K562 (cell line): Measurements from ENCODE around the gene NNAT. TPM values are rescaled to one million over a fixed set of nuclear protein-coding genes. Genes with fewer than 3 reads are reported as not detected.

Experiments used
- ATAC-seq: fragments of 200-7000 bp; cut with Tn5 transposase; 3 replicates; pipeline ENCODE4 v1.9.1; 2020; ENCODE audit warnings: moderate library complexity
- BruUV-seq: library from RNA; stranded (reverse); fragments of 400-500 nt; replicated peaks from 2 replicates; lab custom pipeline; 2021; lab: Mats Ljungman, UMichigan
- CTCF ChIA-PET: fragments of 300-600 bp; formaldehyde crosslinking; extraction: SDS; loops from one replicate; lab custom pipeline; 2021; ENCODE audit warnings: low intra/inter-chr PET ratio; lab: Yijun Ruan, JAX
- POLR2A ChIA-PET: fragments of 300-600, 350-650 bp; sonication (Branson Sonifier 250); formaldehyde crosslinking; extraction: SDS; loops from one replicate; lab custom pipeline; 2021; ENCODE audit warnings: antibody characterized with exemption, inconsistent platforms; lab: Yijun Ruan, JAX
- DNase-seq, 4 experiments: peaks; one replicate each; pipeline versions ENCODE4 v3.0.0 to v3.0.0-alpha.2; 2011 to 2018; ENCODE audit warnings: low spot score in 3 of 4, mixed read lengths in 3 of 4; ENCODE audit errors: extremely low read depth in 1 of 4
- FAIRE-seq: peaks from 2 replicates; lab custom pipeline; 2011; peaks lifted over from hg19 to GRCh38; lab: Jason Lieb, UNC
- H2AFZ ChIP-seq: 2 replicates; pipeline ENCODE4 v1.6.0; 2011; ENCODE audit warnings: low read depth, low read length, control low read depth, inconsistent platforms
- H3K27ac ChIP-seq: fragments of 200-600 bp; 3 replicates; pipeline ENCODE4 v1.8.0; 2011; ENCODE audit warnings: low read depth, mild to moderate bottlenecking, control low read depth, inconsistent platforms, low read length, moderate library complexity, mixed read lengths; ENCODE audit errors: extremely low read depth
- H3K27me3 ChIP-seq, 2 experiments: fragments of 300-600 bp in 1 of 2; 2 replicates in 1 of 2; 3 replicates in 1 of 2; pipeline versions ENCODE4 v1.6.0 to v1.8.0; 2011; ENCODE audit warnings: inconsistent platforms in 2 of 2, low read length in 2 of 2, mild to moderate bottlenecking in 1 of 2, mixed read lengths in 1 of 2, moderate library complexity in 1 of 2; ENCODE audit not compliant: control insufficient read depth in 2 of 2, insufficient read depth in 2 of 2
- H3K36me3 ChIP-seq: fragments of 300-600 bp; 3 replicates; pipeline ENCODE4 v1.8.0; 2011; ENCODE audit warnings: mild to moderate bottlenecking, low read length, inconsistent platforms; ENCODE audit not compliant: control insufficient read depth, insufficient read depth
- H3K4me1 ChIP-seq, 2 experiments: fragments of 200-600 bp in 1 of 2; replicated peaks in 1 of 2; 2 replicates in 1 of 2; 3 replicates in 1 of 2; pipeline versions ENCODE4 v1.5.1 to v1.8.0; 2011; ENCODE audit warnings: inconsistent platforms in 2 of 2, low read length in 2 of 2, mild to moderate bottlenecking in 1 of 2, mixed read lengths in 1 of 2, moderate library complexity in 1 of 2; ENCODE audit not compliant: control insufficient read depth in 2 of 2, insufficient read depth in 2 of 2
- H3K4me2 ChIP-seq: 2 replicates; pipeline ENCODE4 v1.6.1; 2011; ENCODE audit warnings: low read length, control low read depth, inconsistent platforms, mixed read lengths; ENCODE audit not compliant: insufficient read depth
- H3K4me3 ChIP-seq: fragments of 200-600 bp; sonication (generic), shearing (Covaris generic); 2 replicates; pipeline ENCODE4 v1.5.1; 2016; ENCODE audit warnings: control low read depth, inconsistent platforms
- H3K79me2 ChIP-seq: fragments of 200-600 bp; 3 replicates; pipeline ENCODE4 v1.8.0; 2011; ENCODE audit warnings: low read length, inconsistent platforms; ENCODE audit not compliant: control insufficient read depth, insufficient read depth
- H3K9ac ChIP-seq, 2 experiments: 2 replicates each; pipeline versions ENCODE4 v1.6.0 to v1.6.1; 2011; ENCODE audit warnings: low read depth in 2 of 2, low read length in 2 of 2, control low read depth in 1 of 2, inconsistent platforms in 1 of 2, mild to moderate bottlenecking in 1 of 2, mixed read lengths in 1 of 2; ENCODE audit not compliant: insufficient read depth in 1 of 2
- H3K9me1 ChIP-seq: one replicate; pipeline ENCODE4 v1.6.0; 2011; ENCODE audit warnings: inconsistent platforms, mild to moderate bottlenecking, low read length, moderate library complexity; ENCODE audit not compliant: control insufficient read depth, insufficient read depth
- H3K9me3 ChIP-seq: replicated peaks from 2 replicates; pipeline ENCODE4 v1.5.1; 2011; ENCODE audit warnings: low read depth, low read length, inconsistent platforms; ENCODE audit not compliant: control insufficient read depth, insufficient read depth
- H4K20me1 ChIP-seq: replicated peaks from 2 replicates; pipeline ENCODE4 v1.6.1; 2011; ENCODE audit warnings: low read length, inconsistent platforms, mixed read lengths; ENCODE audit not compliant: control insufficient read depth, insufficient read depth
- BDP1 ChIP-seq: IDR thresholded peaks from 3 replicates; pipeline ENCODE4 v1.6.1; 2011; ENCODE audit not compliant: insufficient read length, insufficient read depth
- CBX3 ChIP-seq, 2 experiments: IDR thresholded peaks; 1 replicate in 1 of 2; 2 replicates in 1 of 2; pipeline ENCODE4 v1.6.1; 2012; ENCODE audit warnings: inconsistent platforms in 2 of 2, low read length in 2 of 2, borderline replicate concordance in 1 of 2, control low read depth in 1 of 2
- ESRRA ChIP-seq: fragments of 450-650 bp; IDR thresholded peaks from 2 replicates; pipeline ENCODE4 v1.6.1; 2014; ENCODE audit warnings: low read depth, mild to moderate bottlenecking, moderate library complexity, borderline replicate concordance
- GTF3C2 ChIP-seq: IDR thresholded peaks from 3 replicates; pipeline ENCODE4 v1.6.1; 2011; ENCODE audit warnings: borderline replicate concordance, mild to moderate bottlenecking, moderate library complexity; ENCODE audit not compliant: insufficient read length; ENCODE audit errors: extremely low read depth
- MCM2 ChIP-seq: fragments of 450-650 bp; IDR thresholded peaks from 2 replicates; pipeline ENCODE4 v1.6.1; 2017; ENCODE audit warnings: low read depth, mild to moderate bottlenecking
- NFIC ChIP-seq: fragments of 450-650 bp; IDR thresholded peaks from 2 replicates; pipeline ENCODE4 v1.6.1; 2017; ENCODE audit warnings: mild to moderate bottlenecking, inconsistent platforms
- NRF1 ChIP-seq, 2 experiments: fragments of 450-650 bp; IDR thresholded peaks in 1 of 2; conservative IDR thresholded peaks in 1 of 2; 2 replicates each; pipeline ENCODE4 v1.6.1; 2014; ENCODE audit warnings: mild to moderate bottlenecking in 2 of 2
- SMARCA4 ChIP-seq: fragments of 450-650 bp; IDR thresholded peaks from 2 replicates; pipeline ENCODE4 v1.6.1; 2016
- SP1 ChIP-seq: sonication (generic); formaldehyde crosslinking; IDR thresholded peaks from 2 replicates; pipeline ENCODE4 v1.8.1; 2022; ENCODE audit warnings: mild to moderate bottlenecking, missing genetic modification reagents
- ZNF764 ChIP-seq: fragments of 250-450 bp; sonication (Bioruptor Pico); IDR thresholded peaks from 2 replicates; pipeline ENCODE4 v1.4.0; 2020; ENCODE audit warnings: low read depth, mild to moderate bottlenecking, moderate library complexity
- WGBS: fragments of 100-300 bp; shearing (Covaris generic); methylation state at CpG from one replicate; pipeline ENCODE4 v1.1.6; 2016; ENCODE audit warnings: low coverage, mixed read lengths; ENCODE audit not compliant: insufficient coverage; ENCODE audit errors: missing lambda C conversion rate; 5-methylcytosine and 5-hydroxymethylcytosine counted together
- in situ Hi-C: fragments of 300-500 bp; cut with MboI; formaldehyde crosslinking; loops from 4 replicates; pipeline ENCODE4 v1.15.0; 2018; ENCODE audit warnings: inconsistent platforms, mixed read lengths
- intact Hi-C: fragments of 100-400 bp; cut with micrococcal nuclease; formaldehyde crosslinking; loops from 2 replicates; pipeline ENCODE4 v1.14.2; 2022
- polyA plus RNA-seq, 8 experiments: library from polyadenylated mRNA; depleted of rRNA in 4 of 8; stranded (reverse) in 5 of 8; unstranded in 3 of 8; fragments of >200 nt; fragmentation: Nextera tagmentation in 2 of 8; fragmentation: Illumina TruSeq in 1 of 8; extraction: Ambion mirVana in 2 of 8; extraction: Trizol in 1 of 8; gene quantifications; 2 replicates each; pipeline versions ENCODE4 v1.2.1 to v1.2.3, GENCODE V29; 2011 to 2014; ENCODE audit warnings: inconsistent platforms in 1 of 8, missing spikeins in 1 of 8
- total RNA-seq, 7 experiments: library from RNA; depleted of rRNA in 6 of 7; stranded (reverse); fragments of >200 nt in 6 of 7; fragmentation: Illumina TruSeq in 2 of 7; extraction: Trizol in 2 of 7; gene quantifications; 2 replicates each; pipeline versions ENCODE4 v1.2.1 to v1.2.3, GENCODE V29; 2011 to 2021; ENCODE audit warnings: low replicate concordance in 1 of 7

The NNAT gene
- total and polyA plus RNA-seq, 9 of the 15 experiments (the other 6 are each of a cell fraction or from before 2014, with no cell fraction given) = 0.13 TPM; not detected in 8

GRCh38 chr20:37534401-37535157 is 13.5 kb downstream of the NNAT start (continued):
- TF ChIP-seq SMARCA4 = no peak
- TF ChIP-seq MCM2 = no peak
- TF ChIP-seq CBX3 (IDR thresholded peaks at IDR 0.05; ENCODE audit: borderline replicate concordance in 1 of 2, low read length in 2 of 2) = no peak
- TF ChIP-seq ESRRA = peak; percentile 46; the same call in 1 of the 2 replicates
- TF ChIP-seq ZNF764 (CRISPR knock-in tag) = no peak
- TF ChIP-seq SP1 (CRISPR knock-in tag) = no peak
- no peak for TF ChIP-seq BDP1

GRCh38 chr20:37535443-37536132 is 14.5 kb downstream of the NNAT start:
- H3K4me1 ChIP-seq = peaks cover 0 to 8% of the 10 kb centered on the region in 2 experiments; a peak in 1 of 5 replicates
- no peak for DNase-seq
- 19% methylated on average over 10 of the region's 10 CpGs for WGBS
- in situ Hi-C loops (loop anchor here (5.0 to 10.0 kb wide), 2 partner anchors 281 to 338 kb away; no protein-coding TSS in a partner anchor), intact Hi-C loops (no loop called here)
- H3K79me2 ChIP-seq = no peaks in the 10 kb centered on the region
- no peaks in the 10 kb centered on the region for H3K9me1 ChIP-seq
- POLR2A ChIA-PET = interaction anchor here (0.7 to 1.1 kb wide), 4 partner anchors 35 to 345 kb away, joined by 3 read pairs; no protein-coding TSS in a partner anchor
- no peak for FAIRE-seq
- no peaks in the 10 kb centered on the region for H3K9me3 ChIP-seq
- H3K4me3 ChIP-seq = no peak overlapping the region
- BruUV-seq = no TSS peak
- no peaks in the 10 kb centered on the region; a peak in 1 of 5 replicates for H3K27me3 ChIP-seq
- H4K20me1 ChIP-seq = no peaks in the 10 kb centered on the region
- H3K27ac ChIP-seq = no peak overlapping the region
- no peaks in the 10 kb centered on the region for H3K36me3 ChIP-seq
- CTCF ChIA-PET = interaction anchor here (1.8 to 2.7 kb wide), 4 partner anchors 253 to 343 kb away, joined by 8 to 18 read pairs (median 12); no protein-coding TSS in a partner anchor
- no peak overlapping the region for H3K4me2 ChIP-seq
- ATAC-seq = no peak
- H3K9ac ChIP-seq = no peak overlapping the region
- TF ChIP-seq NFIC (peak; percentile 55), NRF1 (conservative IDR thresholded peaks at IDR 0.05 in 1 of 2, IDR thresholded peaks at IDR 0.05 in 1 of 2) (peak; percentile 83 to 85), GTF3C2 (no peak)
- H2AFZ ChIP-seq = peak overlapping the region; percentile 52; the same call in 1 of the 2 replicates
